GM12878 (cell line): Measurements from ENCODE around the gene PCDHGA10.

ENCODE experiments used
- CREB1 ChIP-seq: IDR thresholded peaks from 2 replicates; pipeline ENCODE4 v1.6.1; 2012; ENCODE audit warnings: low read depth, mild to moderate bottlenecking, inconsistent platforms
- KDM1A ChIP-seq: fragments of 200-600 bp; sonication (generic); IDR thresholded peaks from 2 replicates; pipeline ENCODE4 v1.6.1; 2016; ENCODE audit warnings: borderline replicate concordance
- NFXL1 ChIP-seq: fragments of 450-650 bp; IDR thresholded peaks from 2 replicates; pipeline ENCODE4 v1.6.1; 2017; ENCODE audit warnings: antibody characterized with exemption, mild to moderate bottlenecking, borderline replicate concordance
- NFYB ChIP-seq: IDR thresholded peaks from 2 replicates; pipeline ENCODE4 v1.6.1; 2011; ENCODE audit warnings: low read depth, mild to moderate bottlenecking, low read length, improper control_type of control experiment, moderate library complexity; ENCODE audit not compliant: insufficient read depth
- NR2C1 ChIP-seq: fragments of 450-650 bp; IDR thresholded peaks from 2 replicates; pipeline ENCODE4 v1.6.1; 2017; ENCODE audit warnings: antibody characterized with exemption, mild to moderate bottlenecking, moderate library complexity
- TF ChIP-seq, protein P1 (sequence below), 3 experiments: IDR thresholded peaks in 2 of 3; conservative IDR thresholded peaks in 1 of 3; 2 replicates each; pipeline ENCODE4 v1.5.1; 2011; ENCODE audit warnings: low read depth in 3 of 3, low read length in 3 of 3, mild to moderate bottlenecking in 3 of 3, control low read depth in 2 of 3, moderate library complexity in 2 of 3, inconsistent platforms in 1 of 3, mixed read lengths in 1 of 3; ENCODE audit not compliant: control insufficient read depth in 2 of 3, insufficient read depth in 1 of 3; ENCODE audit errors: extremely low read depth in 1 of 3
- TF ChIP-seq, protein P2 (sequence below): fragments of 450-650 bp; IDR thresholded peaks from 2 replicates; pipeline ENCODE4 v1.6.1; 2017; ENCODE audit warnings: mild to moderate bottlenecking
- TF ChIP-seq, protein P3 (sequence below): IDR thresholded peaks from 2 replicates; pipeline ENCODE4 v1.6.1; 2012; ENCODE audit warnings: mild to moderate bottlenecking, low read depth, low read length
- TF ChIP-seq, protein P4 (sequence below): IDR thresholded peaks from 2 replicates; pipeline ENCODE4 v1.6.1; 2011; ENCODE audit warnings: low read depth, low read length, improper control_type of control experiment, borderline replicate concordance
- TF ChIP-seq, protein P5 (sequence below): IDR thresholded peaks from 2 replicates; pipeline ENCODE4 v1.6.1; 2012; ENCODE audit warnings: low read depth, low read length, improper control_type of control experiment

DNA sequence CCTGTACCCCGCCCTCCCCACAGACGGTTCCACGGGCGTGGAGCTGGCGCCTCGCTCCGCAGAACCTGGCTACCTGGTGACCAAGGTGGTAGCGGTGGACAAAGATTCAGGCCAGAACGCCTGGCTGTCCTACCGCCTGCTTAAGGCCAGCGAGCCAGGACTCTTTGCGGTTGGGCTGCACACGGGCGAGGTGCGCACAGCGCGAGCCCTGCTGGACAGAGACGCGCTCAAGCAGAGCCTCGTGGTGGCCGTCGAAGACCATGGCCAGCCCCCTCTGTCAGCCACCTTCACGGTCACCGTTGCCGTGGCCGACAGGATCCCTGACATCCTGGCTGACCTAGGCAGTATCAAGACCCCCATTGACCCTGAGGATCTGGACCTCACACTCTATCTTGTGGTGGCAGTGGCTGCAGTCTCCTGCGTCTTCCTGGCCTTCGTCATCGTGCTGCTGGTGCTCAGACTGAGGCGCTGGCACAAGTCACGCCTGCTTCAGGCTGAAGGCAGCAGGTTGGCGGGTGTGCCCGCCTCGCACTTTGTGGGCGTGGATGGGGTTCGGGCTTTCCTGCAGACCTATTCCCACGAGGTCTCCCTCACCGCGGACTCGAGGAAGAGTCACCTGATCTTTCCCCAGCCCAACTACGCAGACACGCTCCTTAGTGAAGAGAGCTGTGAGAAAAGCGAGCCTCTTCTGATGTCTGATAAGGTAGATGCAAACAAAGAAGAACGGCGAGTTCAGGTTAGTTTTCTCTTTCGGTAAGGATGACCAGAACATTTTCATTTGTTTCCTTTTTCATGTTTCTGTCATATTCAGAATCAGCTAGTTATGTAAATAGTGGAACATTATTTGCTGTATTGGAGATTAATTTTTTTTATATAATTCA, 46.5 kb upstream of the PCDHGA10 start:
- TF ChIP-seq, protein P1, sequence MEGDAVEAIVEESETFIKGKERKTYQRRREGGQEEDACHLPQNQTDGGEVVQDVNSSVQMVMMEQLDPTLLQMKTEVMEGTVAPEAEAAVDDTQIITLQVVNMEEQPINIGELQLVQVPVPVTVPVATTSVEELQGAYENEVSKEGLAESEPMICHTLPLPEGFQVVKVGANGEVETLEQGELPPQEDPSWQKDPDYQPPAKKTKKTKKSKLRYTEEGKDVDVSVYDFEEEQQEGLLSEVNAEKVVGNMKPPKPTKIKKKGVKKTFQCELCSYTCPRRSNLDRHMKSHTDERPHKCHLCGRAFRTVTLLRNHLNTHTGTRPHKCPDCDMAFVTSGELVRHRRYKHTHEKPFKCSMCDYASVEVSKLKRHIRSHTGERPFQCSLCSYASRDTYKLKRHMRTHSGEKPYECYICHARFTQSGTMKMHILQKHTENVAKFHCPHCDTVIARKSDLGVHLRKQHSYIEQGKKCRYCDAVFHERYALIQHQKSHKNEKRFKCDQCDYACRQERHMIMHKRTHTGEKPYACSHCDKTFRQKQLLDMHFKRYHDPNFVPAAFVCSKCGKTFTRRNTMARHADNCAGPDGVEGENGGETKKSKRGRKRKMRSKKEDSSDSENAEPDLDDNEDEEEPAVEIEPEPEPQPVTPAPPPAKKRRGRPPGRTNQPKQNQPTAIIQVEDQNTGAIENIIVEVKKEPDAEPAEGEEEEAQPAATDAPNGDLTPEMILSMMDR (IDR thresholded peaks at IDR 0.05 in 2 of 3, conservative IDR thresholded peaks at IDR 0.05 in 1 of 3; ENCODE audit: control insufficient read depth in 2 of 3, extremely low read depth in 1 of 3, insufficient read depth in 1 of 3, low read depth in 3 of 3, low read length in 3 of 3) = no peak
- TF ChIP-seq NR2C1 = no peak
- TF ChIP-seq, protein P2, sequence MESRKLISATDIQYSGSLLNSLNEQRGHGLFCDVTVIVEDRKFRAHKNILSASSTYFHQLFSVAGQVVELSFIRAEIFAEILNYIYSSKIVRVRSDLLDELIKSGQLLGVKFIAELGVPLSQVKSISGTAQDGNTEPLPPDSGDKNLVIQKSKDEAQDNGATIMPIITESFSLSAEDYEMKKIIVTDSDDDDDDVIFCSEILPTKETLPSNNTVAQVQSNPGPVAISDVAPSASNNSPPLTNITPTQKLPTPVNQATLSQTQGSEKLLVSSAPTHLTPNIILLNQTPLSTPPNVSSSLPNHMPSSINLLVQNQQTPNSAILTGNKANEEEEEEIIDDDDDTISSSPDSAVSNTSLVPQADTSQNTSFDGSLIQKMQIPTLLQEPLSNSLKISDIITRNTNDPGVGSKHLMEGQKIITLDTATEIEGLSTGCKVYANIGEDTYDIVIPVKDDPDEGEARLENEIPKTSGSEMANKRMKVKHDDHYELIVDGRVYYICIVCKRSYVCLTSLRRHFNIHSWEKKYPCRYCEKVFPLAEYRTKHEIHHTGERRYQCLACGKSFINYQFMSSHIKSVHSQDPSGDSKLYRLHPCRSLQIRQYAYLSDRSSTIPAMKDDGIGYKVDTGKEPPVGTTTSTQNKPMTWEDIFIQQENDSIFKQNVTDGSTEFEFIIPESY = no peak
- TF ChIP-seq, protein P3, sequence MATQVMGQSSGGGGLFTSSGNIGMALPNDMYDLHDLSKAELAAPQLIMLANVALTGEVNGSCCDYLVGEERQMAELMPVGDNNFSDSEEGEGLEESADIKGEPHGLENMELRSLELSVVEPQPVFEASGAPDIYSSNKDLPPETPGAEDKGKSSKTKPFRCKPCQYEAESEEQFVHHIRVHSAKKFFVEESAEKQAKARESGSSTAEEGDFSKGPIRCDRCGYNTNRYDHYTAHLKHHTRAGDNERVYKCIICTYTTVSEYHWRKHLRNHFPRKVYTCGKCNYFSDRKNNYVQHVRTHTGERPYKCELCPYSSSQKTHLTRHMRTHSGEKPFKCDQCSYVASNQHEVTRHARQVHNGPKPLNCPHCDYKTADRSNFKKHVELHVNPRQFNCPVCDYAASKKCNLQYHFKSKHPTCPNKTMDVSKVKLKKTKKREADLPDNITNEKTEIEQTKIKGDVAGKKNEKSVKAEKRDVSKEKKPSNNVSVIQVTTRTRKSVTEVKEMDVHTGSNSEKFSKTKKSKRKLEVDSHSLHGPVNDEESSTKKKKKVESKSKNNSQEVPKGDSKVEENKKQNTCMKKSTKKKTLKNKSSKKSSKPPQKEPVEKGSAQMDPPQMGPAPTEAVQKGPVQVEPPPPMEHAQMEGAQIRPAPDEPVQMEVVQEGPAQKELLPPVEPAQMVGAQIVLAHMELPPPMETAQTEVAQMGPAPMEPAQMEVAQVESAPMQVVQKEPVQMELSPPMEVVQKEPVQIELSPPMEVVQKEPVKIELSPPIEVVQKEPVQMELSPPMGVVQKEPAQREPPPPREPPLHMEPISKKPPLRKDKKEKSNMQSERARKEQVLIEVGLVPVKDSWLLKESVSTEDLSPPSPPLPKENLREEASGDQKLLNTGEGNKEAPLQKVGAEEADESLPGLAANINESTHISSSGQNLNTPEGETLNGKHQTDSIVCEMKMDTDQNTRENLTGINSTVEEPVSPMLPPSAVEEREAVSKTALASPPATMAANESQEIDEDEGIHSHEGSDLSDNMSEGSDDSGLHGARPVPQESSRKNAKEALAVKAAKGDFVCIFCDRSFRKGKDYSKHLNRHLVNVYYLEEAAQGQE = no peak
- TF ChIP-seq CREB1 = no peak
- TF ChIP-seq, protein P4, sequence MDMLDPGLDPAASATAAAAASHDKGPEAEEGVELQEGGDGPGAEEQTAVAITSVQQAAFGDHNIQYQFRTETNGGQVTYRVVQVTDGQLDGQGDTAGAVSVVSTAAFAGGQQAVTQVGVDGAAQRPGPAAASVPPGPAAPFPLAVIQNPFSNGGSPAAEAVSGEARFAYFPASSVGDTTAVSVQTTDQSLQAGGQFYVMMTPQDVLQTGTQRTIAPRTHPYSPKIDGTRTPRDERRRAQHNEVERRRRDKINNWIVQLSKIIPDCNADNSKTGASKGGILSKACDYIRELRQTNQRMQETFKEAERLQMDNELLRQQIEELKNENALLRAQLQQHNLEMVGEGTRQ = no peak
- no peak for TF ChIP-seq NFXL1
- no peak for TF ChIP-seq NFYB
- TF ChIP-seq KDM1A = no peak
- TF ChIP-seq, protein P5, sequence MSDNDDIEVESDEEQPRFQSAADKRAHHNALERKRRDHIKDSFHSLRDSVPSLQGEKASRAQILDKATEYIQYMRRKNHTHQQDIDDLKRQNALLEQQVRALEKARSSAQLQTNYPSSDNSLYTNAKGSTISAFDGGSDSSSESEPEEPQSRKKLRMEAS = no peak
